A549 treated with AZD2906 at 1 μM for 4 hours (cell line): ENCODE data around the gene MED28. TPM values are rescaled to one million over a fixed set of nuclear protein-coding genes. Genes with fewer than 3 reads are reported as not detected.

Experiments used
- total RNA-seq: library from RNA; stranded (reverse); fragments of 200-300 nt; extraction: Qiagen RNA extraction; gene quantifications from 5 replicates; pipeline ENCODE4 v1.2.3, GENCODE V29; 2022

MED28 gene
- 29.1 to 49.2 TPM (median 30.6 TPM) in 5 replicates for total RNA-seq

DNA sequence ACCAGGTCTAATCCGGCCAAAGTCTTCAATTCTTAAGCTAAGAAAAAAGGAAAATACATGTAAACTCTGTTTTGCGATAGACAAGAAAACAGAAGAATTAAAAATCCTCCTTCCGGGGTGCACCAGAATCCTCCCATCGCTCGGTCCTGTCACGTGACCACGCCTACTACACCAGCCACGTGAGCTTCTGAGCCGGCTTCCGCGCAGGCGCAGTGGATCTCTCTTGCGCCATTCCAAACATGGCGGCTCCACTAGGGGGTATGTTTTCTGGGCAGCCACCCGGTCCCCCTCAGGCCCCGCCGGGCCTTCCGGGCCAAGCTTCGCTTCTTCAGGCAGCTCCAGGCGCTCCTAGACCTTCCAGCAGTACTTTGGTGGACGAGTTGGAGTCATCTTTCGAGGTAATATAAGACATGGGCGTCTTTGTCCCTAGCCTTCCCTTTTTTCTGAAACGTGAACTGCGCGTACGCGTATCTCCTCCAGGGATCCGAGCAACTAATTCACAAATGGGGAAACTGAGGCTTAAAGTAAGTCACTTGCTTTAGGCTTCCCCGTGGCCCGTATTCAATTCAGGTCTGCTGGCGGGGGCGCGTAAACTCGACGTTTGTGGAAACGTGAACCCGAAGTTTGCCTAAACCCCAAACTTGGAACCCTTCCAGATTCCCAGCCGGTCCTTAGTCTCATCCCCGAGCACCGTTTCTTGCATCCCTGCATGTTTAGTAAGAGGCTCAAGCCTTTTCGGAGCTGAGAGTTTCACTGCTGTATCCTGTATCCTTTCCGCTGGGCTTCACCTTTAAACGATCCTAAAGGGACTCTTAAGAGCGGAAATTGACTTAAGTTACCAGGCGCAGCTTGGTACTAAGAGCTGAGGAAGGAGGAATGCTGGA is at the start of gene MED28:
MED28 (plus strand) TSS at position 226 of the 884 bp plus-strand sequence; CDS start at position 240, 14 bp downstream.

DNA sequence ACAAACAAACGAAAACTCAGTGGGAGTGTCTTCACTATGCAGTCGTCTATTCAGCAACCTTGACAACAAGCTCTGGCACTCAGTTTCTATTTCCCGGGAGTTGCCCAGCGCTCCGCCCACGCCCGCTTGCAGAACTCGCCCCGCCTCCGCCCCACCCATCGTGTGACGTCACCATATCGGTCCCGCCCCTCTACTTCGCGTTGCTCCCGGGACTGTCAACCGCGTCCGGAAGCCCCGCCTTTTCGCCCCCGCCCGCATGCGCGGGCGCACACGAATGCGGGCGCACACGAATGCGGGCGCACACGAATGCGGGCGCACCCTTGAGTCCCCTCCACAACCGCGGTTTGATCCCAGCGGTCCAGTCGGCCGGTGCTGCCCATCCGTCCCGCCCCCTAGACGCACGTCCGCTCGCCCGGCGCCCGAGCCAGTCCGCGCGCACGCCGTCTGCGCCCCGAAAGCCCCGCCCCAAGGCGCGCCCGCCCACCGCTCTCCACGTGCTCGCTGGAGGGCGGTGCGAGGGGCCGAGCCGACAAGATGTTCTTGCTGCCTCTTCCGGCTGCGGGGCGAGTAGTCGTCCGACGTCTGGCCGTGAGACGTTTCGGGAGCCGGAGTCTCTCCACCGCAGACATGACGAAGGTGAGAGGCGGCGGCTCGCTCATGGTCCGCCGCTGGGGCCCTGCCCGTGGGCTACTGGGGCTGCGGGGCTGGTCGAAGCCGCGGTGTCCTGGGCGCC is 37.3 kb upstream of the MED28 start, which contains the start of gene LAP3:
LAP3 (plus strand) TSS at position 267 of the 733 bp plus-strand sequence; CDS start at position 535, 268 bp downstream.

Other genes with a start within 250 kb of the MED28 start
- 45.3 to 56.5 TPM (median 47.3 TPM) in 5 replicates for gene QDPR, start 102.6 kb upstream of the MED28 start, total RNA-seq
- gene CLRN2, start 99.5 kb upstream of the MED28 start, total RNA-seq, result not detected in 5 replicates
- 32.2 to 47.0 TPM (median 33.0 TPM) in 5 replicates for gene LAP3, start 37.4 kb upstream of the MED28 start, total RNA-seq
- gene FAM184B, start 167.0 kb downstream of the MED28 start, total RNA-seq, result 0.01 to 0.02 TPM (median 0.02 TPM) in 5 replicates
- 4.4 to 8.1 TPM (median 6.1 TPM) in 5 replicates for gene DCAF16, start 196.1 kb downstream of the MED28 start, total RNA-seq
- gene NCAPG, start 196.3 kb downstream of the MED28 start, total RNA-seq, result 22.0 to 30.0 TPM (median 24.4 TPM) in 5 replicates